ENCODE data around the gene XXYLT1.

The XXYLT1 gene

DNA sequence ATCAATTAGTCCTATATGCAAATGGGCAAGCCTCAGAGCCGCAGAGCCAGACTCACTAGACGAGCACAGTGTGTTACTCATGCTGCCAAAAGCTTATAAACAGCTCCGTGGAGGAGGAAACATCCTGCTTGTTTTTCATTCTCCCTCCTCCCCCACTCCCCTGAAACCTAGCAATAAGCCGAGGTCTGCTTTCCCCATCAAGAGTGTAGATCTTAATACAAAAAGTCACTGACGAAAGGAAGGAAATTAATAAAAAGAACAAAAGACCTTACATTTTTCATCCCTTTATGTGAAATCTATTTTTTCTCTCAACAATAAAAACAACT lies 88.5 kb downstream of the XXYLT1 start:
- DNase-seq, result no peak

DNA sequence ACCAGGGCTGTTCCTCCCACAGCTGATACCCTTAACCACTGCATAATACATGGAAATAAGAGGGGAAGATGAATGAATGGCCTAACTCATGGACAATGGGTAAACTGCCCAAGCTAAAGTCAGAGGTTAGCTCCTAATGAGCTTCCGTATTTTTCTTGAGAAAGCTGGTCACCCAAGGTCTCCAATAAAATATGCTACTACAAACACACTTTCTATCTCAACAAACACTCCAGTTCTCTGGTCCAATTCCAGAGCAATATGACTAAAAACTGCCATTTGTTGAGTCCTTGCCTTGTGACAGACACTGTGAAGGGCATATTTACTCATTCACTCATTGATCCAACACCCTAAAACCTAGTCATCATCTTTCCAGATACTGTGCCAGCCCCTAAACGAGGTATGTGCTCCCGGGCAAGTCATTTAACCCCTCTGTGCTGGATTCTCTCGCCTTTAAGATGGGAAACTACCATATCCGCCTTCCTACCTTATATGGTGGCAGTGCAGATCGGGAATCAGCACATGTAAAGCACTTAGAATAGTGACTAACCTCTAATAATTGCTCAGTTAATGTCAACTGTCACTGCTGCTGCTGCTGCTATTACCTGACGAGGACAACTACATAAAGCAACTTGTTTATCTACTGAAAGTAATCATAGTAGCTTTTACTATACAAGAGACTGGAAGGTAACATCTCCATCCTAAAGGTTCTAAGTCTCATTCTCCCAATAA lies 89.1 kb downstream of the XXYLT1 start:
- DNase-seq, result no peak

DNA sequence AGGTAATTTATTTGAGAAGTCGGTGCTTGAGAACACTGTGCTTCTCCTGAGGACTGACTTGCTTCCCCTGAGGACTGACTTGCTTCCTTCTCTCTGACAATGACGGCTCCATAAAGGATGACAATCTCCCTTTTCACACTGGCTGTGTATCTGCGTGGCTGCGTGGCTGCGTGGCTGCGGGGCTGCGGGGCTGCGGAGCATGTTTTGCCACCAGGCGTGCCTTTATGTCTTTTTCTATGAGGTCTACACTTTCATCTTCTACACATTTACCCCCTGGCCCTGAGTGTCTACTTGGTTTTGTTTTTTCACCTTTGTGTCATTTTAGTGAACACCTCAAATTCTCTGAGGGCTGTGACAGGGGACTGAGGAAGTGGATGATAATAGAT lies 89.9 kb downstream of the XXYLT1 start:
- DNase-seq, result no peak

DNA sequence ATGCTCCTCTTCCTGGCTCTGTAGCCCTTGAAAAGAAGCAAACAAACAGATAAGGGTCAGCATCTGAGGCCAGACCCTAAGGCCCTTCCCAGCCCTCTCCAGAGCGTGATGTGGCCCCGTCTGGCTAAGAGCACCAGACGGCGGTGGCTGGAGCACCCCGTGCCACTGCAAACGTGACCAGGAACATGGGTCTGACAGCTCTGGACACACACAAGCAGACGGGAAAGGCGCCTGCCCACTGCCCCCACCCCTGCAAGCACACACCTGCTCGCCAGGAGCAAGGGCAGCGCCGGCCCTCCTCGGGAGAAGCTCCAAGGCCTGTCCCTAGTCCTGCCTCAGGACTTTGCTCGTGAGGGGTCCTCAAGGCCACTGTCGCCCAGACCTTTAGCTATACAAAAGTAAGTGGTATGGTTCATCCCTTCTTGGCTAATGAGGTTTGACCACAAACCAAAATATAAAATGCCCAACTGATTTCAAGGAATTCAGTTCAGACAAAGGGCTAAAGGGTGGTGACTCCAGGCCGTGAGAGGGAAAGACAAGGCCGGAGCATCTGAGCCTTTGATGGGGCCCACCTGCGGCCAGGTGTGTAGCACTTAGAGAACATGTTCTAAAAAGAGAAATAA lies 90.4 kb downstream of the XXYLT1 start:
- no peak for DNase-seq

DNA sequence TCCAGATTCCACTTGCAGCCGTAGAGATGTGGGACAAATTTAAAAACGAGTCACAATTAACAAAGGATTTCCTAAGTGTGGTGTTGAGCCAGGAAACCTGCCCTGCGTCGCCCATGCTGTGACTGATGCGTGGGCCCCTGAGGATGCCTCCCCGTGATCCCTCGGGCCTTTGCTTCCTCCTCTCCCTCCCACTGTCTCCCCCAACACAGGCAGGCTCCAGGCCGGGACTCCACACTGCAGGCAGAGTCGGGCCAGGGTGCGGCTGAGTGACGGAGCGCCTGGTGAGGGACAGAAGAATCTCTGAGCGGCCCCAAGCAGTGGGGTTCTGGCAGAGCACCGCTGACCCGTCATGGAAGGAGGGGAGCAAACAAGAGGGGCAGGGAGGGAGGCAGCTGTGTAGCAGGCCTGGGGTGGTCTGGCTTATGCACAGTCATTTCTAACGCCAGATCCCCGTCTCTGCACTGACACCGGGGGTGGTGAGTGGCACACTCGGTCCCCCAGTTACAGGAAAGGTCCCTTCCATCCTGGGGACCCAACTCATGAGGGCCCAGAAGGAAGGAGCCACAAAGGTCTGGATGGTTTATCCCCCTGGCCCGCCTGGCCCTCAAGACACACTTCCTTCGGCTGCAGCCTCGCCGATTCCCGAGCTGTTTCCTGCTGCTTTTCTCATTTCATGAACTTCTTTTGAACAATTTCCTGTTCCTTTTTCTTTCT lies 91.0 kb downstream of the XXYLT1 start:
- DNase-seq, result no peak

GRCh38 chr3:195178124-195178910 lies 92.6 kb downstream of the XXYLT1 start:
- no peak for DNase-seq

GRCh38 chr3:195177422-195178123 lies 93.4 kb downstream of the XXYLT1 start:
- no peak for DNase-seq

DNA sequence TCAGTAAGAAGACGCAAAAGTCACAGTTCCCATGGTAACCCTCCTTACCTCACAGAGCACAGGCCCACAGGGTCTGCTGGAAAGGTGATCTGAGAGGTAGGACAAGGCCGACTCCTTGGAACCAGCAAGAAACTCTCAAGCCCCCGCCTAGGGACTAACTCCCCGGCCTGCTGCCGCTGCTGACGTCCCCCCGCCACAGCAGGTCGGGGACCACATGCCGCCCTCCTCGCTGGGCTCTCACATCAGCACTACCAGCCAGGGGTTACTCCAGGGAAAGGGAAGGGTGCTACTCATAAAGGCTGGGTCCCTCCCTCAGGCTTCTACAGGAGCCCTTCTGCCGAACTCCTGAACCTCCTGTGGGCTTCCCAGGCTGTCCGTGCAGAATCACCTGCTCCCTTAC lies 94.2 kb downstream of the XXYLT1 start:
- DNase-seq, result no peak

DNA sequence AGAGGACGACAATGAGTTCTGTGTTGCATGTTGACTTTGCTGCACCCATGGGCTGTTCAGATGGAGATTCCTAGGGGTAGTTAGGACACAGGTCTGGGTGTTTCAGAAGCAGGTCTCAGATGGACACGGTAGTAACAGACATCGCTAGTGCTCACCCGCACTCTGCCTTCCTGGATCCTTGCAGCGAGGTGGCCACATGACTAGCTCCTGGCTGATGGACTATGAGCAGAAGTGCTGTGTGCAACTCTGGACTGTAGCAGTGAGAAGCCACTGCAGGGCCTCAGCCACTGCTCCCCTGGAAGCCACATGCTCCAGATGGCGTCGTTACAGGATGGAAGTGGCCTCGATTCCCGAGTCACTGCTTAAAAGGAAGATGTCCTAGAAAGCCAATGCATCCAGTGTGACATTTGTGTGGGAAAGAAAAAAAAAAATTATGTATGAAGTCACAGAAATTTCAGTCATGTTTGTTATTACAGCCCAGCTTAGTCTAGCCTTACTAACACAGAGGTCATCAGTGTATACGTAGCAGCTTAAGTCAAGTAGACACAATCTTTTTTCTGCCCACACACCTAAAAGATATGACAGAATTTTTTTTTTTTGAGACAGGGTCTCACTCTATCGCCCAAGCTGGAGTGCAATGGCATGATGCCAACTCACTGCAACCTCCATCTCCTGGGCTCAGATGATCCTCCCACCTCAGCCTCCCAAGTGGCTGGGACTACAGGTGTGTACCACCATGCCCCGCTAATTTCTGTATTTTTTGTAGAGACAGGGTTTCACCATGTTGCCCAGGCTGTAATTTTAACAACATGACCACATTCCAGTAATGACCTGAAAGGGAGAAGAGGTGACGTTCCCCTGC lies 95.3 kb downstream of the XXYLT1 start:
- no peak for DNase-seq

GRCh38 chr3:195175076-195175475 lies 95.9 kb downstream of the XXYLT1 start:
- DNase-seq, result no peak

DNA sequence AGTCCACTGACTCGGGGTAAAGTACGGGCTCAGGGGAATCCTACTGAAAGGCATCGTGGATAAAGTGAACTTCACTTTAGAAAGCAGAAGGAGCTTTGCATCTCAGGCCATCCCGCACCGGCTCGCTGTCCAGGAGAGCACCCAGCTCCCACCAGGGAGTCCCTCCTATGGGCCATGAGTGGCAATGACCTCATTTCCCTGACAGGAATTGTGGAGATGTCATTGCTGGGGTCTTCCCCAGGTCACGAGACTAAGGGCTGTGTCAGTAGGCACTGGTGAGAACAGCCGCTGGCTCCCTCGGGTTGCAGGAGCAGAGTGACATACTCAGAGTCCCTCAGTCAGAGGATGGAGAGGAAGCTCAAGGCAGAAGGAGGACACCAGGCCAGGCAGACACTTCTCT lies 97.3 kb downstream of the XXYLT1 start:
- DNase-seq, result no peak

- DNase-seq, result no peak
Observed at GRCh38 chr3:195172896-195173295, 98.1 kb downstream of the XXYLT1 start.

DNA sequence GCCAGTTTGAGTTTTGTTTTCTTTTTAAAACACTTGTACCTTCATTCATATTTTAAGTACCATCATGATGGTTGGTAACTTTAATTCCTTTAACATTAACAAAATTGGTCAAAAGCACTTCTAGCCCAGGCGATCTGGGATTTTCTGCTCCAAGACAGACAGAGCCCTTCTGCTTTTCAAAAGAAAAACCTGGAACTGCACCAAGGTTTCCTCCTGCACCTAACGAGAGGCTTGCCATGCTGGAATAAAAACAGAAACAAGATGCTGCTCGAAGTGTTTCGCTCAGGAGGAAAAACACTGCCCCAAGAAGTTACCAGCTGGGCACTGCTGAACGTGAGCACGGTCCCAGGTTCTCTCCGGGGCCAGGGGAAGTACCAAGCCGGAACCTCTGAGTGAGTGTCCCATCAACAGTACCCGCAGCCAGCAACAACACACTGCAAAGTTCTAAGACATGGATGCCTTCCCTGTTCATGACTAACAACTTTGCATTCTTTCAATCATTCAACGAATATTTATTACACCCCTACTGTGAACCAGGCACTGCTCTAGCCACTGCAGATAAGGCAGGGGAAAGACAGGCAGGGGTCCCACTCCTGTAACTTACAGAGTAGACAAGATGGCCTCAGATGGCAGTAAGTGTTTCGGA lies 98.8 kb downstream of the XXYLT1 start:
- DNase-seq, result no peak

DNA sequence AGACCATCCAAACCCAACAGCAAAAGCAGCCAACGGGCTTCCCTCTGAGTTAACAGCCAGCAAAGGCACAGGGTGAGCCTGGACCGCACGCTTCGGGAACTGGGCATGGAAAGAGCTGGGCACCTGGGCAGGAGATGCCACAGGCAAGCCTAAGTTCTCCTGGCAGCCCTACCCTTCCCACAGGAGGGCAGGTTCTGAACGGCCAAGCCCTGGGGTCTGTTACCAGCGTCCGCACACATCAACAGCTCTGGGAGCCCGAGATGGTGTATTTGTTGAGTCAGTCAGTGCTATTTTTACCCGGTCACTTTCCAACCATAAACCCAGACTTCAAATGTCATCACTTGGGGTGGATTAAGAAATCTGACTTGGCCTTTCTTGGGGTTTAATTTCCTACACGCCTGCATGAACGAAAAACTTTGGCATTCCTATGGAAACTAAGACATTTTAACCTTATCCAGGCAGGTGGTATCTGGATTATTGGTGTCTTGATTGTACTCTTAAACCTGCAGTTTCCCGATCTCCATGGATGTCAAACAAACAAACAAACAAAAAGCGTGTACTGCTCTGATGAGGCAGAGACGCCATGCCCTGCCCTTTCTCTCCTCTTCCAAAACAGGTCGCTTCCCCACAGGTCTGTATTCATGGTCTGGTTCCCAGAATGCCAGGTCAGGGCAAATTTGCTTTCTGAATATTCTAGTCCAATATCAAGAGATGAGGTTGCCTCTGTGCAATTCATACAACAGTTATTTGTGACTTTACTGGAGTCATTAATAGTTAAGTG lies 99.7 kb downstream of the XXYLT1 start:
- DNase-seq, result no peak

GRCh38 chr3:195170496-195170895 lies 100.5 kb downstream of the XXYLT1 start:
- DNase-seq, result no peak

DNA sequence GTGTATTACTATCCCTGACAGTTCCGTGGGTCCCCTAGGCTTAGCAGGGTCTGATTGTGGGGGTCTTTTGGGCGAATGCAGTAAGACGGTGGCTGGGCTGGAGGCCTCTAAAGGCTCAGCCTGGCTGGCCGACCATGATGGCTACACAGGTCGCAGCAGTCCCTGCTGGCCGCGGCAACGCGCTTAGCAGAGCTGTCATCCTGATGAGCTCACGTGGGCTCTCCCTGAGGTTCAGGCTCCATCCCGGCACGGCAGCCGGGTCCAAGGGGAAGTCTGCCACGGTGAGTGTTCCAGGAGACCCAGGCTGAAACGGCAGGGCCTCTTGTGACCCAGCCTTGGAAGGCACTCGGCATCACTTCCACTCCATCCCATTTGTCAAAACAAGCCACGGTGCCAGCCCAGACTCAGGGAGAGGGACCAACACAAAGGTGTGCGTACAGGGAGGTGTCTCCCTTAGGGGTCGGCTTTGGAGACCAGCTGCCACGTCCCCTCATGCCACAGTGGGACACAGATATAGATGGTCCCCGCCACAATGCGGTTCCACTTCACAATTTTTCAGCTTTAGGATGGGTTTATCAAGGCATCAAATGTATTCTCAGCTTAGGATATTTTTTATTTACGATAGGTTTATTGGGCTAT lies 101.8 kb downstream of the XXYLT1 start:
- no peak for DNase-seq

- DNase-seq, result no peak
Observed at GRCh38 chr3:195168009-195168762, 102.8 kb downstream of the XXYLT1 start.

DNA sequence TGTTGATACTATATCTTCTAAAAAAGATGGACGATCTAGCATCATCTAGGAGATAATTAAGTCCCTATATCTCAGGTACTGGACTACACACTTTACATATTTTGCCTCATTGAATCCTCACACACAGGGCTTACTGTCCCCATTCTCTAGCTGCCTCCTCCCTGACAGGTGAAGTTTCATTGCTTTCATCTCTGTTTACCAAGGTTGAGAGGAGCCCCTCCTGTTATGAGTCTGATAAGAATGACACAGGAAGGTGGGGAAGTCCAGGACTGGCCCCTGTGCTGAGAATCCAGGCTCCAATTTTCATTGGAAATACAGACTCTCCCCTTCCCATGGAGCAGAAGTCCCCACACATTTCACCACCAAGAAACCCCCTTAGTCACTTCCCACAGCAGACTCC lies 105.2 kb downstream of the XXYLT1 start:
- no peak for DNase-seq

- DNase-seq, result no peak
Observed at GRCh38 chr3:195165265-195165609, 105.7 kb downstream of the XXYLT1 start.
